ENCODE data around the gene ALPK3.

- TF ChIP-seq POLR2A (IDR thresholded peaks at IDR 0.05) (no peak), CTCF (IDR thresholded peaks at IDR 0.05 in 4 of 5, conservative IDR thresholded peaks at IDR 0.05 in 1 of 5) (no peak)
These were observed 12.3 kb downstream of the ALPK3 start for GRCh38 chr15:84829428-84829827.
